Heart left ventricle (tissue), 13 donors: ENCODE results near the gene MPPED1.

Experiments used
- POLR2A ChIP-seq, 2 donors: fragments of 450-650 bp; IDR thresholded peaks; one replicate each; pipeline ENCODE4 v1.6.1; 2017; ENCODE audit warnings: antibody characterized with exemption in 2 of 2, mild to moderate bottlenecking in 2 of 2, moderate library complexity in 2 of 2
- TF ChIP-seq, protein P1 (sequence below), 12 donors: fragments of 200-600 bp; sonication (generic) in 4 of 12; IDR thresholded peaks; one replicate each; pipeline versions ENCODE4 v1.5.0 to v1.8.0; 2018 to 2022; ENCODE audit warnings: antibody characterized with exemption in 12 of 12, mild to moderate bottlenecking in 5 of 12
- donor health status: ischemic (EF 13 %, LVEDD 7.1; RV severe dilation, severe dysfunction).
- donor health status: DM: no; HTN: yes; CAD: no.
- donor health status: DM: no; HTN: no; CAD: no.
- donor health status: ischemic (EF 25% LVEDD 6.9; RV normal size, moderate dysfunction).
- donor health status: ischemic (EF 25% LVEDD 5.7; RV mildly dilated, moderate dysfunction).
- donor health status: ischemic (EF 35%, LVEDD 5.7; RV mildly dilated, moderate dysfunction).
- donor health status: nonischemic (EF 11% LVEDD 7.7; RV severe dilation, severe dysfunction).
- donor health status: DM: yes; HTN: yes; CAD: no.
- donor health status: PGD.
- donor health status: ischemic (EF 29% LVEDD 5.4; RV normal size, mild dysfunction).
- donor health status: nonischemic (EF 23%, LVEDD 6.1; RV moderate dilation, normal function).

DNA sequence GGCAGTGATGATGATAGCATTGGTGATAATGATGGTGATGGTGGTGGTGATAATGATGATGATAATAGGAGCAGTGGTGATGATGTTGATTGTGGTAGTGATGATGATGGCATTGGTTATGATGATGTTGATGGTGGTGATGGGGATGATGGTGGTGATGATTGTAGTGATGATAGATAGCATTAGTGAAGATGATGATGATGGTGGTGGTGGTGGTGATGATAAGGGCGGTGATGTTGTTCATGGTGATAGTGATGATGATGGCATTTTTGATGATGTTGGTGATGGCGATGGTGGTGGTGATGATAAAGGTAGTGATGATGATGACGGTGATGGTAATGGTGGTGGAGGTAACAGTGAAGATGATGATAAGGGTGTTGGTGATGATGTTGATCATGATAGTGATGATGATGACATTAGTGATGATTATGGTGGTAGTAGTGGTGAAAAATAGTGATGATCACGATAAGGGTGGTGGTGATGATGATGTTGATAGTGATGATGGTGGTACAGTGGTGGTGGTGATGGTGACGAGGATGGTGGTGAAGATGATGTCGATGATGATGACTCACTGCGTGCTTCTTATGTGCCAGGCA is 93.0 kb downstream of the MPPED1 start:
- TF ChIP-seq, protein P1, sequence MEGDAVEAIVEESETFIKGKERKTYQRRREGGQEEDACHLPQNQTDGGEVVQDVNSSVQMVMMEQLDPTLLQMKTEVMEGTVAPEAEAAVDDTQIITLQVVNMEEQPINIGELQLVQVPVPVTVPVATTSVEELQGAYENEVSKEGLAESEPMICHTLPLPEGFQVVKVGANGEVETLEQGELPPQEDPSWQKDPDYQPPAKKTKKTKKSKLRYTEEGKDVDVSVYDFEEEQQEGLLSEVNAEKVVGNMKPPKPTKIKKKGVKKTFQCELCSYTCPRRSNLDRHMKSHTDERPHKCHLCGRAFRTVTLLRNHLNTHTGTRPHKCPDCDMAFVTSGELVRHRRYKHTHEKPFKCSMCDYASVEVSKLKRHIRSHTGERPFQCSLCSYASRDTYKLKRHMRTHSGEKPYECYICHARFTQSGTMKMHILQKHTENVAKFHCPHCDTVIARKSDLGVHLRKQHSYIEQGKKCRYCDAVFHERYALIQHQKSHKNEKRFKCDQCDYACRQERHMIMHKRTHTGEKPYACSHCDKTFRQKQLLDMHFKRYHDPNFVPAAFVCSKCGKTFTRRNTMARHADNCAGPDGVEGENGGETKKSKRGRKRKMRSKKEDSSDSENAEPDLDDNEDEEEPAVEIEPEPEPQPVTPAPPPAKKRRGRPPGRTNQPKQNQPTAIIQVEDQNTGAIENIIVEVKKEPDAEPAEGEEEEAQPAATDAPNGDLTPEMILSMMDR (IDR thresholded peaks at IDR 0.05), result no peak
- TF ChIP-seq POLR2A (IDR thresholded peaks at IDR 0.05), result no peak
